Fibroblast of mammary gland (primary cell): ENCODE data around the gene NDUFV3.

Experiments used
- DNase-seq: peaks from one replicate; pipeline ENCODE4 v3.0.0-alpha.2; 2010; ENCODE audit warnings: low read depth
- H3K4me3 ChIP-seq: 2 replicates; pipeline ENCODE4 v1.5.1; 2011; ENCODE audit warnings: low read depth, mild to moderate bottlenecking, low read length, moderate library complexity; ENCODE audit not compliant: control insufficient read depth
- CTCF ChIP-seq: conservative IDR thresholded peaks from 2 replicates; pipeline ENCODE4 v1.5.1; 2011; ENCODE audit warnings: low read depth, low read length, inconsistent platforms; ENCODE audit not compliant: control insufficient read depth, insufficient read depth

The NDUFV3 gene

DNA sequence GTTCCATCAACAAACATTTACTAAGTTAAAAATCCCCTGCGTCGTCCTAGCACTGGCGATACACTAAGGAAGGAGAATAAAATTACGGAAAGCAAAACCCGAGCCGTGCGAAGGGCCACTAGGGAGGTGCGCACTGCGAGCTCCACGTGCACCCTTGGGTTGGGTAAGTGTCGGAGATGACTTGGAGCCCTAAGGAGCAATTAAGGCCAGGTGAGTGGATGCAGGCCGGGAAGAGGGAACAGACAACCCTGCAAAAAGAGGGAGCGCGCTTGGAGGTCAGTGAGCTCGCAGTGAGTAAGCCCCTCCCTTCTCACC, 14.5 kb upstream of the NDUFV3 start:
- no peak for DNase-seq
- H3K4me3 ChIP-seq = peak overlapping the region; percentile 91
- TF ChIP-seq CTCF = no peak

- H3K4me3 ChIP-seq = peak within 1 kb of the TSS; percentile 91
- no peak for TF ChIP-seq CTCF
- peak; percentile 96 for DNase-seq
Measured at GRCh38 chr21:42878993-42879787, 13.9 kb upstream of the NDUFV3 start, which contains the start of gene WDR4. Gene WDR4, minus strand, starts transcription at chr21:42879539. Its CDS starts 44 bp downstream, at chr21:42879495.

DNA sequence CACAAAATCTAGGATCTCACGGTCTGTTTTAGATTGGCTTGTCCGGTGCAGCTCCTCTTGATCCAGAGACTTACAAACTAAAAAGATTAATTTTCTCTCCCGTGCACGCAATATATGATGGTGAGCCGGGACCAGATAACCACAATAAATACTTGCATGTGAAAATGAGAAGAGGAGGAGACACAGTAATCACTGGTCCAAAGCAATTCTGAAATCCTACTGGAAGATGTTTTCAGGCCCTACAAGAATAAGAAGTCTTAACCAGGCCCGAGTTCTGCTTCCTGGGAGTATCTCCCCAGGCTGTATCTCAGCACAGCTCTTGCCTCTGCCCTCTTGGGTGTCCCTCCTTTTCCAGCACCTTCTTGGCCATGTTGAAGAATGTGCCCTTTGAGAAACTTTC, 12.8 kb upstream of the NDUFV3 start:
- H3K4me3 ChIP-seq = peak overlapping the region; percentile 91
- no peak for DNase-seq
- TF ChIP-seq CTCF = no peak

DNA sequence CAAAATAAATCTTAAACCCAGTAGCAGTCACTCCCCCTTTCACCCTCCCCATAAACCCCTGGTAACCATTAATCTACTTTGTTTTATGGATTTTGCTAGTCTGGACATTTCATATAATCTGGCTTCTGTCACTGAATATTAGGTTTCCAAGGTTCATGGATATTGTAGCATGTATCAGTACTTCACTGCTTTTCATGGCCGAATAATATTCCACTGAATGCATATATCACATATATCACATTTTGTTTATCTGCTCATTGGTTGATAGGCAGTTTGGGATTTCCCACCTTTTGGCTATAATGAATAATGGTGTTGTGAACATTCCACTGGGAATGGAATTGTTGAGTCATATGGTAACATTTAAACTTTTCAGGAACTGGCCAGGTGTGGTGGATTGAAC, 9.2 kb upstream of the NDUFV3 start:
- TF ChIP-seq CTCF = no peak
- DNase-seq = no peak
- no peak overlapping the region for H3K4me3 ChIP-seq

- H3K4me3 ChIP-seq = no peak overlapping the region
- TF ChIP-seq CTCF = no peak
- DNase-seq = no peak
Measured at GRCh38 chr21:42887326-42887725, 5.8 kb upstream of the NDUFV3 start.

- peak overlapping the region; percentile 68 for H3K4me3 ChIP-seq
- TF ChIP-seq CTCF = no peak
Measured at GRCh38 chr21:42892582-42892930, 553 bp upstream of the NDUFV3 start.

DNA sequence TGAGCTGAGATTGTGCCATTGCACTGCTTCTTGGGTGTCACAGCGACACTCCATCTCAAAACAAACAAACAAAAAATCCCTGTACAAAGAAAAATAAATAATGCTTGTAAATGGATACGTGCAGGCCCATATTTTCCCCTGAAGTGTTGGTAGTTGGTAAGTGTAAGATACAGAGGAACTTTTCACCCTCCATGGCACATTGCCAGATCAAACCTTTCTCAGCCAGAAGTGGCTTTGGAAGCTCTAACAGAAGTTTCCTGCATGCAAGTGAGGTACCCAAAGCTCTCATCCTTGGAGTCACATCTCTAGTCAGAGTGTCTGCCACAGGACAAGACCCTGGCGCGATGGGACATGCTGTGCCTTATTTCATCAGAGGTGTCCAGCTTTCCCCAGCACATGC, 7.3 kb downstream of the NDUFV3 start:
- H3K4me3 ChIP-seq = no peak overlapping the region
- no peak for DNase-seq
- no peak for TF ChIP-seq CTCF

More at GRCh38 chr21:42892582-42892930, 553 bp upstream of the NDUFV3 start:
- no peak for DNase-seq
